CD8-positive, alpha-beta memory T cell (primary cell): Measurements from ENCODE around the gene TAMM41. TPM values are rescaled to one million over a fixed set of nuclear protein-coding genes. Genes with fewer than 3 reads are reported as not detected.

Experiments
- CTCF ChIA-PET: fragments of 350-600 bp; sonication (Branson Sonifier 250); formaldehyde crosslinking; loops from one replicate; lab custom pipeline; 2021; ENCODE audit warnings: antibody characterized with exemption; lab: Charles Lee
- POLR2A ChIA-PET: fragments of 350-600 bp; sonication (Branson Sonifier 250); formaldehyde crosslinking; loops from one replicate; lab custom pipeline; 2021; ENCODE audit warnings: antibody characterized with exemption; lab: Charles Lee
- DNase-seq, 5 donors: peaks; one replicate each; pipeline versions ENCODE4 v3.0.0 to v3.0.0-alpha.2; 2020 to 2022; ENCODE audit warnings: mixed read lengths in 1 of 5
- H3K27ac ChIP-seq: one replicate; pipeline ENCODE4 v1.7.0; 2013; ENCODE audit warnings: low read depth, mild to moderate bottlenecking, low read length, moderate library complexity
- H3K27me3 ChIP-seq: 2 replicates; pipeline ENCODE4 v1.7.0; 2013; ENCODE audit warnings: low read length, mild to moderate bottlenecking; ENCODE audit not compliant: insufficient read depth, poor library complexity, severe bottlenecking
- H3K36me3 ChIP-seq: 2 replicates; pipeline ENCODE4 v1.7.0; 2013; ENCODE audit warnings: mild to moderate bottlenecking, low read length, moderate library complexity; ENCODE audit not compliant: insufficient read depth
- H3K4me1 ChIP-seq: 2 replicates; pipeline ENCODE4 v1.7.0; 2013; ENCODE audit warnings: mild to moderate bottlenecking, low read length, moderate library complexity; ENCODE audit not compliant: insufficient read depth
- H3K4me3 ChIP-seq: 2 replicates; pipeline ENCODE4 v1.7.0; 2013; ENCODE audit warnings: mild to moderate bottlenecking, low read length
- H3K9me3 ChIP-seq: 2 replicates; pipeline ENCODE4 v1.7.0; 2013; ENCODE audit warnings: mild to moderate bottlenecking, low read length
- H3K27ac Mint-ChIP-seq, 8 donors: one replicate each; pipeline ENCODE4 v1.8.0; 2020 to 2021; ENCODE audit warnings: mixed read lengths in 8 of 8, mild to moderate bottlenecking in 6 of 8, inconsistent platforms in 3 of 8, moderate library complexity in 3 of 8
- H3K27me3 Mint-ChIP-seq, 2 donors: one replicate each; pipeline ENCODE4 v1.8.0; 2020 to 2021; ENCODE audit warnings: mixed read lengths in 2 of 2, mild to moderate bottlenecking in 1 of 2, moderate library complexity in 1 of 2
- H3K36me3 Mint-ChIP-seq, 3 donors: one replicate each; pipeline ENCODE4 v1.8.0; 2020 to 2021; ENCODE audit warnings: mixed read lengths in 3 of 3, inconsistent platforms in 1 of 3, mild to moderate bottlenecking in 1 of 3
- H3K4me1 Mint-ChIP-seq, 3 donors: one replicate each; pipeline ENCODE4 v1.8.0; 2020 to 2021; ENCODE audit warnings: mixed read lengths in 3 of 3, inconsistent platforms in 1 of 3, mild to moderate bottlenecking in 1 of 3
- H3K4me3 Mint-ChIP-seq, 7 donors: one replicate each; pipeline ENCODE4 v1.8.0; 2020 to 2021; ENCODE audit warnings: mixed read lengths in 7 of 7, mild to moderate bottlenecking in 6 of 7, moderate library complexity in 4 of 7, inconsistent platforms in 2 of 7
- H3K9me3 Mint-ChIP-seq, 5 donors: one replicate each; pipeline ENCODE4 v1.8.0; 2020 to 2022; ENCODE audit warnings: mixed read lengths in 5 of 5, mild to moderate bottlenecking in 3 of 5, moderate library complexity in 2 of 5, inconsistent platforms in 1 of 5
- polyA plus RNA-seq: library from polyadenylated mRNA; unstranded; fragments of 300-500 nt; fragmentation: Illumina TruSeq; gene quantifications from one replicate; pipeline ENCODE4 v1.2.3, GENCODE V29; 2021
- total RNA-seq, 2 experiments: library from RNA; stranded (reverse); gene quantifications; one replicate each; pipeline ENCODE4 v1.2.3, GENCODE V29; 2021

The TAMM41 gene
- total and polyA plus RNA-seq, 3 experiments from 2014 or later = 22.9 to 26.1 (median 26.0) TPM

DNA sequence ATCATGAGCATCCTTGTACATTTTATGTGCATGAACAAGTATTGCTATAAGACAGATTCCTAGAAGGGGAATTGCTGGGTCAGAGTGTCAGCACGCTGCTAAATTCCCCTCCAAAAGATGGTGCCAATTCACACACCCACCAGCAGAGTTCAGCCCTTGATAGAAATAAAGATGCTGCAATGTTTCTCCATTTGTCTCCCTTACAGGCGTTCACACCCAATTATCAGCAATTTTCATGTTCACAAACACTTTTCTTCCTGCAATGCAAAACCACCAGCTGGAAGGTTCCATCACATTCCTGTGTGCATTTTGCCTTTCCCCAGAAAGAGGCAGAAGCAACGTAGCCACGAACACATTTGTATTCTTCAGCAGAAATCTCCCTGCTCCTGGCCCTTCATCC lies 3.3 kb upstream of the TAMM41 start:
- Mint-ChIP-seq H3K4me1 (peaks cover 28 to 30% (median 28%) of the 10 kb centered on the region in 3 donors), H3K9me3 (peaks cover 0 to 4% (median 0%) of the 10 kb centered on the region in 5 donors), H3K4me3 (no peak overlapping the region), H3K27ac (peak overlapping the region in 3 of 8 donors; percentile 2 to 75 (median 57)), H3K36me3 (peaks cover 0 to 13% (median 1%) of the 10 kb centered on the region in 3 donors), H3K27me3 (peaks cover 3 to 23% of the 10 kb centered on the region in 2 donors)
- Histone ChIP-seq H3K9me3 (no peaks in the 10 kb centered on the region), H3K4me1 (peaks cover 20% of the 10 kb centered on the region), H3K27me3 (no peaks in the 10 kb centered on the region), H3K27ac (no peak overlapping the region), H3K36me3 (no peaks in the 10 kb centered on the region), H3K4me3 (no peak overlapping the region)
- POLR2A ChIA-PET = no interaction called here
- CTCF ChIA-PET = no interaction called here
- no peak for DNase-seq

DNA sequence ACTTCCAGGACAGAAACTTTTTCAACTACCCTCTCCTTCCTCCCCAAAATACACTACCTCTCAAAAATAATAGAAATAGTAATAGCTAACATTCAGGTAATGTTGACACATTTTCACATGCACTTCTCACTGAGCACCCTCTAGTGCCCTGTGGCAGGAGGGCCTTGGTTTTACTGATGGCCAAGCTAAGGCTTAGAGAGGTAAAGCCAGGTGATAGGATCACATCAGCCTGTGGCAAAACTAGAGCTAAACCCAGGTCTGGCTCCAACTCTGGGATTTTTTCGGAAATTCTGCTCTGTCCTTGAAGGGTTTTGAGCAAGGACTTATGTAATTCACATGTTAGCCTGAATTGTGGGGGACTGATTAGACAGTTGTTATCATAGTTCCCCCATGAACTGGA lies 922 bp upstream of the TAMM41 start:
- peak overlapping the region; percentile 86 to 100 (median 97) for H3K27ac Mint-ChIP-seq
- Histone ChIP-seq H3K9me3 (no peaks in the 10 kb centered on the region), H3K4me3 (peak overlapping the region; percentile 97), H3K27me3 (no peaks in the 10 kb centered on the region), H3K27ac (no peak overlapping the region), H3K36me3 (peaks cover 14% of the 10 kb centered on the region), H3K4me1 (peaks cover 27% of the 10 kb centered on the region)
- H3K9me3 Mint-ChIP-seq = no peaks in the 10 kb centered on the region
- H3K27me3 Mint-ChIP-seq = peaks cover 0 to 4% of the 10 kb centered on the region in 2 donors
- ChIA-PET CTCF (interaction anchor here (0.9 to 2.7 kb wide), 5 partner anchors 12 to 633 kb away, joined by 3 to 18 read pairs (median 3); no protein-coding TSS in a partner anchor), POLR2A (interaction anchor here (1.0 to 1.8 kb wide), 2 partner anchors 77 to 123 kb away, joined by 3 to 5 read pairs; no protein-coding TSS in a partner anchor)
- H3K36me3 Mint-ChIP-seq = peaks cover 3 to 29% (median 7%) of the 10 kb centered on the region in 3 donors
- H3K4me1 Mint-ChIP-seq = peaks cover 39 to 51% (median 47%) of the 10 kb centered on the region in 3 donors
- peak in 2 of 5 donors; percentile 9 to 12 for DNase-seq
- H3K4me3 Mint-ChIP-seq = peak overlapping the region; percentile 97 to 100 (median 99)

DNA sequence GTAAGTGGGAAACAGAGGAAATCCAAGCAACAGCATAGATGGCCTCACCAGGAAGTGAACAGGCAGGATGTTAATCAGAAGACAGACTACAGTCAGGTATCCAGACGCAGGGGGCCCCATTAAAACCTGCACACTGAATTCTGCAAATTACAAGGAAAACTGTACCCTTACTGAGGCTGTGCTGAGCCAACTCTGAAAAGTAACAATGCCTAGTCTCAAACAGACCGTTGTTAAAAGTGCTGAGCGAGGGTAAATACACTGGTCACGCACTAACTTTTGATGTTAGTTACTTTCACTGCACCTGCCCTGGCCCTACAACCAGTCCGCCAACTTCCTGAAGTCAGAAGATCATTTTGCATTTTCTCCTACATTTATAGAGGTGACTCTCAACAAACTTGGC lies 1.0 kb downstream of the TAMM41 start:
- peak overlapping the region; percentile 97 for H3K4me3 ChIP-seq
- ChIA-PET CTCF (interaction anchor here (2.7 kb wide), 1 partner anchor 10 kb away, joined by 18 read pairs; no protein-coding TSS in a partner anchor), POLR2A (no interaction called here)
- peaks cover 3 to 42% (median 13%) of the 10 kb centered on the region in 3 donors for H3K36me3 Mint-ChIP-seq
- H3K9me3 Mint-ChIP-seq = no peaks in the 10 kb centered on the region
- peaks cover 41 to 56% (median 52%) of the 10 kb centered on the region in 3 donors for H3K4me1 Mint-ChIP-seq
- H3K27me3 Mint-ChIP-seq = no peaks in the 10 kb centered on the region
- H3K27ac ChIP-seq = peak overlapping the region; percentile 91
- DNase-seq = peak in 1 of 5 donors; percentile 19
- H3K27ac Mint-ChIP-seq = peak overlapping the region; percentile 86 to 100 (median 97)
- H3K27me3 ChIP-seq = no peaks in the 10 kb centered on the region
- no peaks in the 10 kb centered on the region for H3K9me3 ChIP-seq
- peak overlapping the region; percentile 97 to 100 (median 99) for H3K4me3 Mint-ChIP-seq
- peaks cover 25% of the 10 kb centered on the region for H3K36me3 ChIP-seq
- peaks cover 27% of the 10 kb centered on the region for H3K4me1 ChIP-seq

DNA sequence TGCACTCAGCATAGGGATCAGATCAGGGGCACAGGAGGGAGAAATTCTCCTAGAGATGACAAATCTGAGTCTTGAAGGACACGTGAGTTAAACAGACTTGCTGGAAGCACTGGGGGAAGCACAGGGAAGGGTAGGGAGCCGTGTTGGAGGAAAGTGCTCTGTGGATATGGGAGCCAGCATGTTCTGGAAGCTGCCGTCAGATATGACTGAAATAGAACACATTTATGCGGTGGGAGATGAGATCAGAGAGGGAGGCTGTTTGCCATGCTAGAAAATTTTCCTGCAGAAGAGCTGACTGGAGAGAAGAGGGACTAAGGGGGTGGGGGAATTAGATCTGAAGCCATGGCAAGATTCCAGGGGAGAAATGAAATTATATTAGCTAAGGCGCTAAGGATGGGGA lies 1.8 kb downstream of the TAMM41 start:
- Mint-ChIP-seq H3K4me1 (peaks cover 41 to 61% (median 52%) of the 10 kb centered on the region in 3 donors), H3K27me3 (no peaks in the 10 kb centered on the region), H3K27ac (peak overlapping the region in 7 of 8 donors; percentile 76 to 99 (median 97)), H3K36me3 (peaks cover 6 to 49% (median 17%) of the 10 kb centered on the region in 3 donors), H3K4me3 (peak overlapping the region; percentile 97 to 100 (median 99)), H3K9me3 (no peaks in the 10 kb centered on the region)
- ChIA-PET POLR2A (no interaction called here), CTCF (no interaction called here)
- H3K4me3 ChIP-seq = no peak overlapping the region
- DNase-seq = no peak
- no peaks in the 10 kb centered on the region for H3K9me3 ChIP-seq
- no peaks in the 10 kb centered on the region for H3K27me3 ChIP-seq
- H3K36me3 ChIP-seq = peaks cover 32% of the 10 kb centered on the region
- H3K27ac ChIP-seq = no peak overlapping the region
- H3K4me1 ChIP-seq = peaks cover 27% of the 10 kb centered on the region

DNA sequence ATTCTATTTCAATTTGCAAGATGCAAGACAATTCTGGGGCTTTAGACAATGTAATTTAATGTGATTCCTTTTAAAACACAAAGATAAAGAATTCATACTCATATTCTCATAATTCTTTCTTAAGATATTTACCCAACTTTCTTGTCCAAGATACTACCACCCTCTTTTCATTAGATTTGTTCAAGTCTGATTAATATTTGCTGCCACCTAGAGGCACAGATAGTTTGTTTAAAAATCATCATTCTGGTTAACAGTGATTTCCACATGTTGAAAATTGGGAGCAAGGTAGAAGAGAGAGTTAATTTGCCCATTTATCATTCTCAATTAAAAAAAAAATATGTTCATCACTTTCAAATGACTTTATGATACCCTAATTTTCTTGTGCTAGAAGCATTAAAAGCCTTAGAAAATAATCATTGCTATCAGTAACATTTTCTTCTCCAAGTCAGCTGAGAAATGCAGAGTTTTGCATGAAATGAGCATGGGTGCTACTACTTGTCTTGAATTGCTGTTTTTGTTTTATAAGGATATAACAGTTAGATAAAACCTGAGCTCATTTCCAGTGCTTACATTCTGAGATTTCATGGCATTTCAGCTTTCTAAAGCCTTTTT lies 11.6 kb downstream of the TAMM41 start:
- no peaks in the 10 kb centered on the region for H3K4me1 ChIP-seq
- no peaks in the 10 kb centered on the region for H3K27me3 Mint-ChIP-seq
- no peak overlapping the region for H3K4me3 ChIP-seq
- H3K36me3 Mint-ChIP-seq = peaks cover 8 to 85% (median 18%) of the 10 kb centered on the region in 3 donors
- H3K9me3 ChIP-seq = no peaks in the 10 kb centered on the region
- DNase-seq = no peak
- POLR2A ChIA-PET = interaction anchor here (0.6 kb wide), 1 partner anchor 457 kb away, joined by 4 read pairs; no protein-coding TSS in a partner anchor
- H3K4me1 Mint-ChIP-seq = peaks cover 0 to 8% (median 4%) of the 10 kb centered on the region in 3 donors
- H3K27ac Mint-ChIP-seq = peak overlapping the region in 1 of 8 donors; percentile 9
- no peaks in the 10 kb centered on the region for H3K27me3 ChIP-seq
- H3K9me3 Mint-ChIP-seq = no peaks in the 10 kb centered on the region
- CTCF ChIA-PET = interaction anchor here (4.5 kb wide), 1 partner anchor 12 kb away, joined by 18 read pairs; the partner anchor contains the start of gene TAMM41
- peaks cover 56% of the 10 kb centered on the region for H3K36me3 ChIP-seq
- no peak overlapping the region for H3K4me3 Mint-ChIP-seq
- H3K27ac ChIP-seq = no peak overlapping the region

DNA sequence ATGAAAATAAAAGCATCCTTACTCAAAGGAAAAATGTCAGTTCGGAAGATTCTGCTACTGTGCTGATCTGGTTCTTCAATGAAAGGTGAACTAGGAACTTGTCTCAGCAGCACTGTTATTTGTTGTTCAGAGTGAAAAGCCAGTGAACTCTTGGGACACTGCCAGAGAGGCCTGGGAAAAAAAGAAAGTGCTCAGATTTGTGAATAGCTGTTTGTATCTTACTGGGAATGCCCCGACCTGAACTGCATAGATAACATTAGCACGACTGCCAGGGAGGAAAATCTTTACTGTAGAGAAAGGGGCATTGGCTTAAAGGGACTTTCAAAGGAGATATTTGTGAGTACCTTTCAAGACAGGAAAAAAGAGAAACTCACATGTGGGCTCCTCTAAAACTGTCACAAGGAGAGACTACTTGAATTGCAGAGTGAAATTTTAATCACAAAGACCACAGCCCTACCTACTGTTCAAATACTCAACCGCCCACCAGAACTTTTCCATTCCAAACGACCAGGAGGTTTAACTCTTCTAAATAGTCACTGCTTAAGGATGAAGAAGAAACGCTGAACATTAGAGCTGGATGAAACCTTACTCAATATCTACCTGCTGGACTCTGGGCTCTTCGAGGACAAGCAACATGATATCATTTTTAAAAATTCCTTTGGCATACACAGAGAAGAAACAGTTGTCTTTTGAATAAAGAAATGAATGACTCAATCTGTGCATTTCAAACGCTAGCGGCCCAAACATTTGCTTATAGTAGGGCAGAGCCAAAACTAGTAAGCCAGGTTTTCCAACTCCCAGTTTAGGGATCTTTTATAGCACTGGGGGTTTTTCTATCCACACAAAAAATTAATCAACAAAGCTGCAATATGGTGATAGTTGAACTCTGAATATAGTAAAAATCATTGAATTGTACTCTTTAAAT lies 13.4 kb downstream of the TAMM41 start:
- CTCF ChIA-PET = interaction anchor here (4.5 kb wide), 1 partner anchor 14 kb away, joined by 18 read pairs; the partner anchor contains the start of gene TAMM41
- peaks cover 51% of the 10 kb centered on the region for H3K36me3 ChIP-seq
- H3K4me1 Mint-ChIP-seq = peaks cover 0 to 8% (median 0%) of the 10 kb centered on the region in 3 donors
- H3K4me3 ChIP-seq = no peak overlapping the region
- H3K9me3 Mint-ChIP-seq = no peaks in the 10 kb centered on the region
- H3K27ac ChIP-seq = no peak overlapping the region
- no peaks in the 10 kb centered on the region for H3K4me1 ChIP-seq
- no peaks in the 10 kb centered on the region for H3K27me3 Mint-ChIP-seq
- H3K27me3 ChIP-seq = no peaks in the 10 kb centered on the region
- no peak for DNase-seq
- no peaks in the 10 kb centered on the region for H3K9me3 ChIP-seq
- H3K4me3 Mint-ChIP-seq = no peak overlapping the region
- H3K36me3 Mint-ChIP-seq = peaks cover 13 to 84% (median 13%) of the 10 kb centered on the region in 3 donors
- peak overlapping the region in 3 of 8 donors; percentile 21 to 83 (median 80) for H3K27ac Mint-ChIP-seq
- POLR2A ChIA-PET = no interaction called here

DNA sequence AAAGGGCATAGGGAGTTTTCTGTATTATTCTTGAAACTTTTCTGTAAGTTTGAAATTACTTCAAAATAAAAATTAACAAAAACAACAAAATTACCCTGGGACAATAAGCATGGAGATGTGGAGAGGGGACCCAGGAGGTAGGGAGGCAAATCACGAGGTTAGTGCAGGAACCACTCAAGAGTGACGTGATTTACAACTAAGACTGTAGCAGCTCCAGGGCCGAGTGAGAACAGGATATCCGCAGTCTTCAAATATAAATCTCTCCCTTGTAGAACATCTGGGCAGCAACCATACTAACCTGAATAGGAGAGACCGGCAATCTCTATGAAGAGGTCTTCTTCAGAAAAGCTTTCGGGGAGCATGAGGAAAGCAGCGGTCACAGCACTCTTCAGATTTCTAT lies 17.3 kb downstream of the TAMM41 start:
- no peak overlapping the region for H3K27ac ChIP-seq
- Mint-ChIP-seq H3K36me3 (peaks cover 15 to 86% (median 20%) of the 10 kb centered on the region in 3 donors), H3K27me3 (no peaks in the 10 kb centered on the region), H3K4me1 (no peaks in the 10 kb centered on the region), H3K27ac (peak overlapping the region in 3 of 8 donors; percentile 6 to 74 (median 15)), H3K4me3 (no peak overlapping the region), H3K9me3 (no peaks in the 10 kb centered on the region)
- no peak overlapping the region for H3K4me3 ChIP-seq
- DNase-seq = no peak
- no peaks in the 10 kb centered on the region for H3K4me1 ChIP-seq
- no peaks in the 10 kb centered on the region for H3K9me3 ChIP-seq
- H3K36me3 ChIP-seq = peaks cover 54% of the 10 kb centered on the region
- H3K27me3 ChIP-seq = no peaks in the 10 kb centered on the region
- ChIA-PET CTCF (no interaction called here), POLR2A (no interaction called here)
